GM19193 (cell line): ENCODE results near the gene COX8A.
A peak's percentile ranks its signal among the peaks of the same experiment; 100 is the strongest.

ENCODE experiments used
- POLR2A ChIP-seq: IDR thresholded peaks from 4 replicates; pipeline ENCODE4 v1.6.1; 2011; ENCODE audit not compliant: insufficient read depth, insufficient read length; ENCODE audit errors: extremely low read depth

COX8A gene

GRCh38 chr11:63951779-63952536 is 22.5 kb upstream of the COX8A start:
- TF ChIP-seq POLR2A, result no peak

GRCh38 chr11:63952570-63952969 is 21.9 kb upstream of the COX8A start:
- no peak for TF ChIP-seq POLR2A

GRCh38 chr11:63958008-63958407 is 16.4 kb upstream of the COX8A start:
- no peak for TF ChIP-seq POLR2A

- TF ChIP-seq POLR2A, result no peak
Observed at GRCh38 chr11:63961608-63962412, 12.6 kb upstream of the COX8A start.

- no peak for TF ChIP-seq POLR2A
Observed at GRCh38 chr11:63966444-63966843, 8.0 kb upstream of the COX8A start.

DNA sequence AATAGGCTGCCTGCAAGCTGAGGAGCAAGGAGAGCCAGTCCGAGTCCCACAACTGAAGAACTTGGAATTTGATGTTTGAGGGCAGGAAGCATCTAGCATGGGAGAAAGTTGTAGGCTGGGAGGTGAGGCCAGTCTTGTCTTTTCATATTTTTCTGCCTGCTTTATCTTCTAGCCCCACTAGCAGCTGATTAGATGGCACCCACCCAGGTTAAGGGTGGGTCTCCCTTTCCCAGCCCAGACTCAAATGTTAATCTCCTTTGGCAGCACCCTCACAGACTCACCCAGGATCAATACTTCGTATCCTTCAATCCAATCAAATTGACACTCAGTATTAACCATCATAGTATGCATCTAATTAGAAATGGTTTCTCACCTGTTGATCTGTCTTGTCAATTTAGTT is 5.0 kb upstream of the COX8A start:
- no peak for TF ChIP-seq POLR2A

- no peak for TF ChIP-seq POLR2A
Observed at GRCh38 chr11:63970902-63971301, 3.5 kb upstream of the COX8A start.

GRCh38 chr11:63978551-63979239 is 4.3 kb downstream of the COX8A start:
- no peak for TF ChIP-seq POLR2A

GRCh38 chr11:63979426-63979825 is 5.0 kb downstream of the COX8A start:
- no peak for TF ChIP-seq POLR2A

DNA sequence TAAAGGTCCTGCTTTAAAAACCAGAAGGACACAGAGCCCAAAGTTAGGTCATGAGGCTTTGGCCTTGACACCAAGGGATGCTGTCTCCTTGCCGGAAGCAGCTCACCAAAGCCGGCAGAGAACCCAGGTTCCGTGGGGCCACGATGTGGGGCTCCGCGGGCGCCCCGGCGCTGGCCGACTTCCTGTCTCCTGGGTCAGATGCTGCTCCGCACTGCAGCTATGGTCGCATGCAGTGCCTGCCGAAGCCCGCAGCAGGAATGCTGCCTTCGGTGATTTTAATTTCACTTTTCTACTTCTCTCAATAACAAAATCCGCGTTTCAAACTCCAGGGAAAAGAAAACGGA is 11.4 kb downstream of the COX8A start:
- no peak for TF ChIP-seq POLR2A

GRCh38 chr11:63986156-63986931 is 11.9 kb downstream of the COX8A start, which contains the start of gene OTUB1:
OTUB1 (plus strand) TSS chr11:63986438; CDS start chr11:63986457, 19 bp downstream.
- peak; percentile 82 for TF ChIP-seq POLR2A

GRCh38 chr11:63986932-63987513 is 12.6 kb downstream of the COX8A start:
- no peak for TF ChIP-seq POLR2A

DNA sequence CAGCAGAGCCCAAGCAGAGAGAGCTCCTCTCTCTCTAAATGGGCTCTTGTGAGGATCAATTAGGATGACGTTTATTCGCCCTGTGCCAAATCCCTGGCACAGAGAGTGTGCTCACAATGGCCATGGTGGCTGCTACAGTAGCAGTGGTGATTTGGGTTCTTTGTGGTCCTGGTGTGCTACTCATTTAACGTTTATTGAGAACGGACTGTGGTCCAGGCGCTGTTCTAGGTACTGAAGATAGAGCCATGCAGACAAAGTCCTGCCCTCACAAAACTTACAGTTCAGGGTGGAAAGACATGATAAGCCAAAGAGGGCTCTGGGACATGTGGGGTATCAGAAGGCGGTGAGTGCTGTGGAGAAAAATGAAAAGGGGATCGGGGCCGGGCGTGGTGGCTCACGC is 17.1 kb downstream of the COX8A start:
- TF ChIP-seq POLR2A, result no peak

GRCh38 chr11:63993100-63993499 is 18.7 kb downstream of the COX8A start:
- no peak for TF ChIP-seq POLR2A
